Right ventricle myocardium superior (tissue), 1 donor: ENCODE results near the gene SPRR2F. TPM values are rescaled to one million over a fixed set of nuclear protein-coding genes. Genes with fewer than 3 reads are reported as not detected.

Experiments used
- ATAC-seq: fragments of 200-7000 bp; cut with Tn5 transposase; one replicate; pipeline ENCODE4 v1.9.1; 2020; ENCODE audit warnings: mild to moderate bottlenecking; ENCODE audit not compliant: poor library complexity
- DNase-seq: peaks from one replicate; pipeline ENCODE4 v3.0.0-alpha.2; 2020
- intact Hi-C: fragments of 100-400 bp; cut with DNase I; formaldehyde crosslinking; loops from one replicate; pipeline ENCODE4 v1.11.2; 2022
- total RNA-seq: library from RNA; stranded (reverse); fragmentation: NEBNext Ultra II Directional; extraction: Animal tissue kit (Norgen Biotek cat#: 25700); gene quantifications from one replicate; pipeline ENCODE4 v1.2.1, GENCODE V29; 2021
- donor health status: DM: no; HTN: yes; CAD: no; lungs with severe emphysema.

The SPRR2F gene
- total RNA-seq, 1 donor from 2014 or later = not detected

GRCh38 chr1:153094426-153094825, 18.9 kb downstream of the SPRR2F start, which contains the start of gene SPRR2E:
Gene SPRR2E (minus strand): TSS chr1:153094526. CDS start chr1:153093751, 775 bp downstream.
- DNase-seq (no peak), ATAC-seq (no peak)
- intact Hi-C loops = no loop called here

GRCh38 chr1:153087652-153088051, 25.7 kb downstream of the SPRR2F start:
- ATAC-seq (no peak), DNase-seq (no peak)
- intact Hi-C loops = no loop called here

GRCh38 chr1:153081736-153082135, 31.6 kb downstream of the SPRR2F start:
- intact Hi-C loops = no loop called here
- DNase-seq (no peak), ATAC-seq (no peak)

- intact Hi-C loops = no loop called here
- ATAC-seq = no peak
- no peak for DNase-seq
These were observed 40.2 kb downstream of the SPRR2F start for GRCh38 chr1:153072806-153073726.

- no peak for ATAC-seq
- intact Hi-C loops = no loop called here
- DNase-seq = no peak
These were observed 41.8 kb downstream of the SPRR2F start, which contains the start of gene SPRR2B for GRCh38 chr1:153071511-153071910. Gene SPRR2B (minus strand): TSS chr1:153071611. CDS start chr1:153070839, 772 bp downstream.

- intact Hi-C loops = no loop called here
- no peak for ATAC-seq
- no peak for DNase-seq
These were observed 43.1 kb downstream of the SPRR2F start for GRCh38 chr1:153070243-153070642.

Other genes starting within 250 kb of the SPRR2F start
- not detected for gene SMCP, start 235.2 kb downstream of the SPRR2F start, total RNA-seq
- gene IVL, start 205.0 kb downstream of the SPRR2F start, total RNA-seq = not detected
- gene SPRR5, start 166.3 kb downstream of the SPRR2F start, total RNA-seq = not detected
- not detected for gene SPRR4, start 142.9 kb downstream of the SPRR2F start, total RNA-seq
- gene SPRR1A, start 129.4 kb downstream of the SPRR2F start, total RNA-seq = not detected
- not detected for gene SPRR3, start 111.8 kb downstream of the SPRR2F start, total RNA-seq
- not detected for gene SPRR1B, start 82.3 kb downstream of the SPRR2F start, total RNA-seq
- gene SPRR2D, start 72.4 kb downstream of the SPRR2F start, total RNA-seq = not detected
- not detected for gene SPRR2A, start 56.0 kb downstream of the SPRR2F start, total RNA-seq
- gene SPRR2B, start 41.9 kb downstream of the SPRR2F start, total RNA-seq = not detected
- gene SPRR2E, start 19.0 kb downstream of the SPRR2F start, total RNA-seq = not detected
- gene SPRR2G, start 37.4 kb upstream of the SPRR2F start, total RNA-seq = not detected
- not detected for gene LELP1, start 89.9 kb upstream of the SPRR2F start, total RNA-seq
- not detected for gene PRR9, start 104.1 kb upstream of the SPRR2F start, total RNA-seq
- not detected for gene LORICRIN, start 146.2 kb upstream of the SPRR2F start, total RNA-seq
- gene PGLYRP3, start 199.4 kb upstream of the SPRR2F start, total RNA-seq = not detected
- not detected for gene PGLYRP4, start 235.3 kb upstream of the SPRR2F start, total RNA-seq
- 111 TPM for gene S100A9, start 244.3 kb upstream of the SPRR2F start, total RNA-seq